Astrocyte of the spinal cord (primary cell): ENCODE data around the gene CASQ1.

Experiments used
- DNase-seq: peaks from one replicate; pipeline ENCODE4 v3.0.0; 2011; ENCODE audit warnings: low read depth, low spot score
- H3K4me3 ChIP-seq: 2 replicates; pipeline ENCODE4 v1.5.1; 2011; ENCODE audit warnings: low read depth, mild to moderate bottlenecking, low read length, moderate library complexity
- CTCF ChIP-seq: IDR thresholded peaks from 2 replicates; pipeline ENCODE4 v1.5.1; 2012; ENCODE audit warnings: low read depth, mild to moderate bottlenecking, low read length, inconsistent platforms
- in situ Hi-C: cut with HindIII; loops from 2 replicates; pipeline ENCODE4 v1.10.0; 2017; ENCODE audit warnings: low sequenced_read_pairs

The CASQ1 gene

GRCh38 chr1:160227034-160227433, 36.7 kb downstream of the CASQ1 start:
- in situ Hi-C loops, result no loop called here
- no peak for TF ChIP-seq CTCF
- H3K4me3 ChIP-seq, result no peak overlapping the region
- DNase-seq, result no peak

GRCh38 chr1:160227561-160227960, 37.2 kb downstream of the CASQ1 start:
- no peak overlapping the region for H3K4me3 ChIP-seq
- in situ Hi-C loops, result no loop called here
- no peak for TF ChIP-seq CTCF
- no peak for DNase-seq

- in situ Hi-C loops, result no loop called here
- no peak for DNase-seq
- no peak overlapping the region for H3K4me3 ChIP-seq
- TF ChIP-seq CTCF, result no peak
Measured at GRCh38 chr1:160228431-160228830, 38.1 kb downstream of the CASQ1 start.

- in situ Hi-C loops, result no loop called here
- TF ChIP-seq CTCF, result no peak
- DNase-seq, result no peak
- H3K4me3 ChIP-seq, result no peak overlapping the region
Measured at GRCh38 chr1:160232911-160233310, 42.5 kb downstream of the CASQ1 start.

GRCh38 chr1:160236806-160237205, 46.4 kb downstream of the CASQ1 start:
- no peak for TF ChIP-seq CTCF
- no peak for DNase-seq
- H3K4me3 ChIP-seq, result no peak overlapping the region
- in situ Hi-C loops, result no loop called here

- H3K4me3 ChIP-seq, result no peak overlapping the region
- no peak for DNase-seq
- in situ Hi-C loops, result no loop called here
- no peak for TF ChIP-seq CTCF
Measured at GRCh38 chr1:160237558-160237957, 47.2 kb downstream of the CASQ1 start.

- no peak overlapping the region for H3K4me3 ChIP-seq
- no peak for TF ChIP-seq CTCF
- in situ Hi-C loops, result no loop called here
- no peak for DNase-seq
Measured at GRCh38 chr1:160238408-160238807, 48.0 kb downstream of the CASQ1 start.
